ENCODE data around the gene HCFC2.
"Not testable (repeated sequence)": the region's sequence is repeated elsewhere in the genome, so short reads cannot be mapped to it uniquely, and the experiment has no call there.

Gene HCFC2

GRCh38 chr12:104064031-104064841, at the start of gene HCFC2:
Gene HCFC2 (plus strand): TSS chr12:104064531. CDS start chr12:104064561, 30 bp downstream.
- H3K27ac ChIP-seq, result peak within 1 kb of the TSS; percentile 98
- peaks cover 33% of the 10 kb centered on the region for H3K36me3 ChIP-seq
- DNase-seq, result peak; percentile 94
- no peaks in the 10 kb centered on the region for H3K9me3 ChIP-seq (ENCODE audit: severe bottlenecking)
- no peak for TF ChIP-seq CTCF (IDR thresholded peaks at IDR 0.05; ENCODE audit: low read depth, low read length)
- no peaks in the 10 kb centered on the region for H3K27me3 ChIP-seq (ENCODE audit: insufficient read depth, low read depth, severe bottlenecking)
- H3K4me3 ChIP-seq (ENCODE audit: low read depth, low read length), result peak within 1 kb of the TSS; percentile 85

- H3K9me3 ChIP-seq (ENCODE audit: severe bottlenecking); H3K36me3 ChIP-seq; H3K27me3 ChIP-seq (ENCODE audit: insufficient read depth, low read depth, severe bottlenecking); DNase-seq; H3K4me3 ChIP-seq (ENCODE audit: low read depth, low read length); H3K27ac ChIP-seq: not testable (repeated sequence)
These were observed 42.5 kb upstream of the HCFC2 start for GRCh38 chr12:104021862-104022261.

GRCh38 chr12:104022786-104023185, 41.5 kb upstream of the HCFC2 start:
- no peak for TF ChIP-seq CTCF (IDR thresholded peaks at IDR 0.05; ENCODE audit: low read depth, low read length)
- DNase-seq, result no peak
- no peak overlapping the region for H3K27ac ChIP-seq
- H3K36me3 ChIP-seq, result no peaks in the 10 kb centered on the region
- peaks cover 3% of the 10 kb centered on the region for H3K9me3 ChIP-seq (ENCODE audit: severe bottlenecking)
- H3K27me3 ChIP-seq (ENCODE audit: insufficient read depth, low read depth, severe bottlenecking), result no peaks in the 10 kb centered on the region
- H3K4me3 ChIP-seq (ENCODE audit: low read depth, low read length), result no peak overlapping the region

GRCh38 chr12:104023710-104024109, 40.6 kb upstream of the HCFC2 start:
- DNase-seq, result no peak
- Histone ChIP-seq H3K27ac (no peak overlapping the region), H3K27me3 (ENCODE audit: insufficient read depth, low read depth, severe bottlenecking) (no peaks in the 10 kb centered on the region), H3K36me3 (no peaks in the 10 kb centered on the region), H3K4me3 (ENCODE audit: low read depth, low read length) (no peak overlapping the region), H3K9me3 (ENCODE audit: severe bottlenecking) (peaks cover 3% of the 10 kb centered on the region)
- TF ChIP-seq CTCF (IDR thresholded peaks at IDR 0.05; ENCODE audit: low read depth, low read length), result no peak

GRCh38 chr12:104024348-104024747, 40.0 kb upstream of the HCFC2 start:
- no peak for TF ChIP-seq CTCF (IDR thresholded peaks at IDR 0.05; ENCODE audit: low read depth, low read length)
- no peak for DNase-seq
- no peak overlapping the region for H3K4me3 ChIP-seq (ENCODE audit: low read depth, low read length)
- no peaks in the 10 kb centered on the region for H3K27me3 ChIP-seq (ENCODE audit: insufficient read depth, low read depth, severe bottlenecking)
- peaks cover 3% of the 10 kb centered on the region for H3K9me3 ChIP-seq (ENCODE audit: severe bottlenecking)
- H3K27ac ChIP-seq, result no peak overlapping the region
- no peaks in the 10 kb centered on the region for H3K36me3 ChIP-seq

- Histone ChIP-seq H3K36me3 (no peaks in the 10 kb centered on the region), H3K4me3 (ENCODE audit: low read depth, low read length) (no peak overlapping the region), H3K9me3 (ENCODE audit: severe bottlenecking) (peaks cover 3% of the 10 kb centered on the region), H3K27me3 (ENCODE audit: insufficient read depth, low read depth, severe bottlenecking) (no peaks in the 10 kb centered on the region), H3K27ac (no peak overlapping the region)
- DNase-seq, result no peak
- TF ChIP-seq CTCF (IDR thresholded peaks at IDR 0.05; ENCODE audit: low read depth, low read length), result no peak
These were observed 38.6 kb upstream of the HCFC2 start for GRCh38 chr12:104025771-104026170.

Measured in WERI-Rb-1 (cell line).